ENCODE measurements around the gene YAE1.

The YAE1 gene

DNA sequence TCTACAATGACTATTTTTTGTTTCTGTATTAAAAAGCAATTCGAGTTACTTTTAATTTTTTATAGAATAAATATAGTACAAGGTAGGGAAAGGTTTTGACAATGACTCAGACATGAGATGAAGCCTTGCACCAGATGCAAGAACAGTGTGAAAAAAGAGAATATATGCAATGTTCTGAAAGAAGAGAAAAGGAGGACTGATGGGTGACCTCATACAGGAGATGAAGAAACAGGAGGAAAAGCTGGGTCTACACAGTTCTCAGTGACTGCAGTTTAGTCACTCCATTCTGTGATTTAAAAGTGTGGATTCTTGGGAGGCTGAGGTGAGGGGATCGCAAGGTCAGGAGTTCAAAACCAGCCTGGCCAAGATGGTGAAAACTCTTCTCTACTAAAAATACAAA lies 38.3 kb upstream of the YAE1 start:
- H3K9me3 Mint-ChIP-seq = no peaks in the 10 kb centered on the region

DNA sequence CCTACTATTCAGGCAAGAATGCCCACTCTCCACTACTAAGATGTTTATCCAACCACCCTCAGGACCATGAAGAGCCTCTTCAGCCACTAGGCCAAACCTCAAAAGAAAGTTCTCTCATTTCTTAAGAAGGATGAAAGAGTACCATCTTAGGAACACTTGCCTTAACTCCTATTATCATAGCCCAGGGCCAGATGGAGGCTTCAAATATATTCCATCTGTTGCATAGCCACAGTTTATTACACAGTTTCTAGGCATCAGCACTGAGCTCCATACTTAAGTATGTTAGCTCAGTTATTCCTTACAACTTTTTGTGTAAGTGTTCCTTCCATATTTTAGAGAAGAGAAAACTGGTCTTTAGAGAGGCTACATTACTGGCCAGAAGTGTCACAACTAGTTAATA lies 37.4 kb upstream of the YAE1 start:
- Mint-ChIP-seq H3K4me3 (no peak overlapping the region), H3K27ac (no peak overlapping the region), H3K4me1 (no peaks in the 10 kb centered on the region), H3K9me3 (no peaks in the 10 kb centered on the region), H3K36me3 (ENCODE audit: low read depth) (no peaks in the 10 kb centered on the region), H3K27me3 (ENCODE audit: low read depth) (peaks cover 13% of the 10 kb centered on the region)
- no peak for TF ChIP-seq CTCF (IDR thresholded peaks at IDR 0.05; ENCODE audit: unreplicated experiment in 3 of 3)

More for the DNA sequence above, 38.3 kb upstream of the YAE1 start:
- no peak overlapping the region for H3K4me3 Mint-ChIP-seq
- no peaks in the 10 kb centered on the region for H3K4me1 Mint-ChIP-seq
- no peaks in the 10 kb centered on the region for H3K36me3 Mint-ChIP-seq (ENCODE audit: low read depth)
- peaks cover 13% of the 10 kb centered on the region for H3K27me3 Mint-ChIP-seq (ENCODE audit: low read depth)
- TF ChIP-seq CTCF (IDR thresholded peaks at IDR 0.05; ENCODE audit: unreplicated experiment in 3 of 3) = no peak
- no peak overlapping the region for H3K27ac Mint-ChIP-seq

DNA sequence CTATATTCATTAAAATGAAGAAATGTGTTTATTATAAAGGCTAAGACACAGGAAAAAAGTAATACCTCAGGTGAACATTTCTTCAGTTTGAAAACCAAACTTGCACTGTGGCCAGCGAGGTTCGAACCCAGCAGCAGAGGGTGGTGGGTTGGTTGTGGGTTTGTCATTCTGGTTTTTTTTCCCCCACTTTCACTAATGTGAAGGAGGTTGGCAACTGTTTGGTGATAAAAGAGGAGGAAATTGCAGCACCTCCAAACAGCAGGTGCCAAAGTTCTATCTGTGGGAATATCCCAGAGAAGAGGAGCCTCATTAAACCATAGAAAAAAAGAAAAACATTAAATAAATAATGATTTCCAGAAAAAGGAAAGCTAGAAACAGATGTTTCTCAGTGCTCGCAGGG lies 36.6 kb upstream of the YAE1 start:
- Mint-ChIP-seq H3K36me3 (ENCODE audit: low read depth) (no peaks in the 10 kb centered on the region), H3K4me3 (no peak overlapping the region), H3K4me1 (no peaks in the 10 kb centered on the region), H3K27me3 (ENCODE audit: low read depth) (peaks cover 13% of the 10 kb centered on the region), H3K27ac (no peak overlapping the region), H3K9me3 (no peaks in the 10 kb centered on the region)
- TF ChIP-seq CTCF (IDR thresholded peaks at IDR 0.05; ENCODE audit: unreplicated experiment in 3 of 3) = no peak

DNA sequence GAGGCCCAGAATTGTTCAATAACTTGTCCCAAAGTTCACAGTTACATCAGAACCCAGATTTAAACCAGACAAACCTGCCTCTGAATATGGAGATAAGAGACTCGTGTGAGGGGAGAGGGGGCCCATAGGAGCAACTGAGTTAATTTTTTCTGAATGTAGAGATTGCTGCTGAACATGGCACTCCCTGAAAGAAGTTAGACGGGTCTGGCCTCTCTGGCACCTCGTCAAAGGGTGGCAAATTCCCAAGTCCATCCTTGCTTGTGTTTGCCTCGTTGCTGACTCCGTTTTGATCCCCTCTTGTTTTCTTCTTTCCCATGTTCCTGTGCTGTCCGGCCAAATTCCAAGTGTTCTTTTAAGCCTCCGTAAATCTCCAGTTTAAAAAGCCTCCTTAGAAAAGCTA lies 35.2 kb upstream of the YAE1 start:
- Mint-ChIP-seq H3K4me3 (no peak overlapping the region), H3K36me3 (ENCODE audit: low read depth) (no peaks in the 10 kb centered on the region), H3K27me3 (ENCODE audit: low read depth) (peaks cover 13% of the 10 kb centered on the region), H3K27ac (no peak overlapping the region), H3K4me1 (no peaks in the 10 kb centered on the region), H3K9me3 (no peaks in the 10 kb centered on the region)
- no peak for TF ChIP-seq CTCF (IDR thresholded peaks at IDR 0.05; ENCODE audit: unreplicated experiment in 3 of 3)

- Mint-ChIP-seq H3K4me1 (no peaks in the 10 kb centered on the region), H3K27me3 (ENCODE audit: low read depth) (peaks cover 13% of the 10 kb centered on the region), H3K9me3 (no peaks in the 10 kb centered on the region), H3K36me3 (ENCODE audit: low read depth) (no peaks in the 10 kb centered on the region), H3K4me3 (no peak overlapping the region), H3K27ac (no peak overlapping the region)
- no peak for TF ChIP-seq CTCF (IDR thresholded peaks at IDR 0.05; ENCODE audit: unreplicated experiment in 3 of 3)
Observed at GRCh38 chr7:39531818-39532217, 34.4 kb upstream of the YAE1 start.

DNA sequence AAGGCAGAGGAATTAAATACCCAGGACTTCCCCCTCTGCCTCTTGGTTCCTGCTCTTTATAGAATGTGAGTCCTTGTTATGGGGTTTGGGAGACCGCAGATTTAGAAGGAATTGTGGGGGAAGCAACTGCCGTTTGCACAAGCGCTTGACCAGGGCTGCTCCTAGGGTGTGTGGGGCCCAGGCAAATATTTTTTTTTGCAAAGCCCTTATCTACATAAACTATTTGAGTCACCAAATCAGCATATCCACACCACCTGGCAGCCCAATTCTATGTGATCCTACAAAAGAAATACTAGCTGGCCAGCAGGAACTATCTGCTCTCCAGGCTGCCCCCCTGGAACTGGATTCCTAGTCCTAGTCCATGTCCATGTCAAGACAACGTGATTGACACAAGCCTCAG lies 33.4 kb upstream of the YAE1 start:
- H3K4me1 Mint-ChIP-seq = no peaks in the 10 kb centered on the region
- H3K4me3 Mint-ChIP-seq = no peak overlapping the region
- no peak overlapping the region for H3K27ac Mint-ChIP-seq
- peaks cover 10% of the 10 kb centered on the region for H3K27me3 Mint-ChIP-seq (ENCODE audit: low read depth)
- no peaks in the 10 kb centered on the region for H3K9me3 Mint-ChIP-seq
- TF ChIP-seq CTCF (IDR thresholded peaks at IDR 0.05; ENCODE audit: unreplicated experiment in 3 of 3) = no peak
- no peaks in the 10 kb centered on the region for H3K36me3 Mint-ChIP-seq (ENCODE audit: low read depth)

Data from nephron (organoid).